Spinal cord (tissue), 10 donors: Measurements from ENCODE around the gene PDZRN3. TPM values are rescaled to one million over a fixed set of nuclear protein-coding genes. Genes with fewer than 3 reads are reported as not detected.
A peak's percentile ranks its signal among the peaks of the same experiment; 100 is the strongest.

Experiments
- DNase-seq, 6 donors: peaks; one replicate each; pipeline versions ENCODE4 v3.0.0 to v3.0.0-alpha.2; 2013 to 2015; ENCODE audit warnings: low spot score in 6 of 6, low read depth in 4 of 6
- H3K27ac ChIP-seq: one replicate; pipeline ENCODE4 v1.5.1; 2013; ENCODE audit warnings: low read depth, low read length, control low read depth
- H3K27me3 ChIP-seq: one replicate; pipeline ENCODE4 v1.6.1; 2013; ENCODE audit warnings: low read length; ENCODE audit not compliant: control insufficient read depth, insufficient read depth
- H3K36me3 ChIP-seq: one replicate; pipeline ENCODE4 v1.6.1; 2013; ENCODE audit warnings: low read length; ENCODE audit not compliant: control insufficient read depth, insufficient read depth
- H3K4me1 ChIP-seq: one replicate; pipeline ENCODE4 v1.6.1; 2013; ENCODE audit warnings: low read length; ENCODE audit not compliant: control insufficient read depth, insufficient read depth
- H3K4me3 ChIP-seq: one replicate; pipeline ENCODE4 v1.5.1; 2013; ENCODE audit warnings: low read depth, low read length, control low read depth
- H3K9me3 ChIP-seq: one replicate; pipeline ENCODE4 v1.6.1; 2013; ENCODE audit warnings: low read length; ENCODE audit not compliant: control insufficient read depth, insufficient read depth
- WGBS: methylation state at CpG from one replicate; pipeline ENCODE4 v1.1.5; 2013; ENCODE audit warnings: missing lambda C conversion rate; ENCODE audit not compliant: insufficient coverage; 5-methylcytosine and 5-hydroxymethylcytosine counted together
- polyA plus RNA-seq, 2 donors: library from polyadenylated mRNA; unstranded; fragments of 120-200 nt; gene quantifications; one replicate each; pipeline ENCODE4 v1.2.1, GENCODE V29; 2013; ENCODE audit not compliant: insufficient read length in 2 of 2
- total RNA-seq, 2 donors: library from RNA; depleted of rRNA in 1 of 2; stranded (reverse); fragments of 120-200 nt in 1 of 2; fragments of >200 nt in 1 of 2; gene quantifications; one replicate each; pipeline versions ENCODE4 v1.2.3 to v1.2.4, GENCODE V29; 2013 to 2014
- donor health status: healthy.

PDZRN3 gene
- total and polyA plus RNA-seq, 4 donors: 21.8 to 83.6 (median 30.2) TPM

- DNase-seq: no peak
- no CpG with 5 or more reads among the region's 2 CpGs for WGBS
- Histone ChIP-seq H3K27me3 (peaks cover 2% of the 10 kb centered on the region), H3K27ac (no peak overlapping the region), H3K4me3 (no peak overlapping the region), H3K4me1 (peaks cover 9% of the 10 kb centered on the region), H3K9me3 (peaks cover under 1% of the 10 kb centered on the region), H3K36me3 (no peaks in the 10 kb centered on the region)
Measured at GRCh38 chr3:73601481-73601880, 23.3 kb downstream of the PDZRN3 start.

- Histone ChIP-seq H3K27ac (no peak overlapping the region), H3K27me3 (peaks cover 2% of the 10 kb centered on the region), H3K36me3 (no peaks in the 10 kb centered on the region), H3K4me1 (peaks cover 6% of the 10 kb centered on the region), H3K9me3 (peaks cover 3% of the 10 kb centered on the region), H3K4me3 (no peak overlapping the region)
- DNase-seq: no peak
- 33% methylated on average over 1 of the region's 4 CpGs for WGBS
Measured at GRCh38 chr3:73601011-73601410, 23.7 kb downstream of the PDZRN3 start.

- no peak overlapping the region for H3K4me3 ChIP-seq
- H3K9me3 ChIP-seq: peaks cover 3% of the 10 kb centered on the region
- 43% methylated on average over 3 of the region's 5 CpGs for WGBS
- peak in 2 of 6 donors; percentile 59 to 63 for DNase-seq
- peak overlapping the region; percentile 30 for H3K27ac ChIP-seq
- peaks cover 5% of the 10 kb centered on the region for H3K4me1 ChIP-seq
- H3K27me3 ChIP-seq: peaks cover 2% of the 10 kb centered on the region
- H3K36me3 ChIP-seq: no peaks in the 10 kb centered on the region
Measured at GRCh38 chr3:73600293-73600938, 24.3 kb downstream of the PDZRN3 start.

- Histone ChIP-seq H3K4me1 (peaks cover 5% of the 10 kb centered on the region), H3K4me3 (no peak overlapping the region), H3K27ac (no peak overlapping the region), H3K36me3 (no peaks in the 10 kb centered on the region), H3K9me3 (peaks cover 3% of the 10 kb centered on the region), H3K27me3 (peaks cover 2% of the 10 kb centered on the region)
- 92% methylated on average over 2 of the region's 3 CpGs for WGBS
- DNase-seq: no peak
Measured at GRCh38 chr3:73599605-73600004, 25.1 kb downstream of the PDZRN3 start.

- no peak overlapping the region for H3K4me3 ChIP-seq
- no peak for DNase-seq
- peaks cover 5% of the 10 kb centered on the region for H3K4me1 ChIP-seq
- H3K27me3 ChIP-seq: peaks cover 2% of the 10 kb centered on the region
- 83% methylated on average over 1 of the region's 3 CpGs for WGBS
- H3K27ac ChIP-seq: no peak overlapping the region
- peaks cover 3% of the 10 kb centered on the region for H3K9me3 ChIP-seq
- H3K36me3 ChIP-seq: no peaks in the 10 kb centered on the region
Measured at GRCh38 chr3:73597476-73597875, 27.3 kb downstream of the PDZRN3 start.

- Histone ChIP-seq H3K27me3 (no peaks in the 10 kb centered on the region), H3K36me3 (no peaks in the 10 kb centered on the region), H3K9me3 (peaks cover 3% of the 10 kb centered on the region), H3K27ac (no peak overlapping the region), H3K4me3 (no peak overlapping the region), H3K4me1 (no peaks in the 10 kb centered on the region)
- peak in 2 of 6 donors; percentile 74 to 93 for DNase-seq
- 65% methylated on average over 9 of the region's 11 CpGs for WGBS
Measured at GRCh38 chr3:73592154-73593144, 32.3 kb downstream of the PDZRN3 start.

GRCh38 chr3:73591286-73591800 is 33.4 kb downstream of the PDZRN3 start:
- 71% methylated on average over 2 of the region's 3 CpGs for WGBS
- Histone ChIP-seq H3K36me3 (no peaks in the 10 kb centered on the region), H3K27me3 (no peaks in the 10 kb centered on the region), H3K9me3 (peaks cover 2% of the 10 kb centered on the region), H3K4me1 (no peaks in the 10 kb centered on the region), H3K4me3 (no peak overlapping the region), H3K27ac (peak overlapping the region; percentile 52)
- no peak for DNase-seq

- no peaks in the 10 kb centered on the region for H3K36me3 ChIP-seq
- H3K4me1 ChIP-seq: no peaks in the 10 kb centered on the region
- no peaks in the 10 kb centered on the region for H3K27me3 ChIP-seq
- no peak overlapping the region for H3K27ac ChIP-seq
- no CpG with 5 or more reads among the region's 1 CpG for WGBS
- DNase-seq: no peak
- H3K4me3 ChIP-seq: no peak overlapping the region
- H3K9me3 ChIP-seq: no peaks in the 10 kb centered on the region
Measured at GRCh38 chr3:73586628-73587027, 38.1 kb downstream of the PDZRN3 start.

- H3K36me3 ChIP-seq: no peaks in the 10 kb centered on the region
- no peak overlapping the region for H3K27ac ChIP-seq
- no peak for DNase-seq
- no peaks in the 10 kb centered on the region for H3K4me1 ChIP-seq
- H3K27me3 ChIP-seq: no peaks in the 10 kb centered on the region
- H3K4me3 ChIP-seq: no peak overlapping the region
- H3K9me3 ChIP-seq: no peaks in the 10 kb centered on the region
- 90% methylated on average over 2 of the region's 4 CpGs for WGBS
Measured at GRCh38 chr3:73586190-73586589, 38.6 kb downstream of the PDZRN3 start.
